Measurements from ENCODE around the gene RBSN.

RBSN gene

GRCh38 chr3:15097891-15098290 is 1.1 kb downstream of the RBSN start:
- no peak for DNase-seq

- no peak for DNase-seq
Measured at GRCh38 chr3:15096046-15096445, 2.9 kb downstream of the RBSN start.

- no peak for DNase-seq
Measured at GRCh38 chr3:15094187-15094875, 4.6 kb downstream of the RBSN start.

- no peak for DNase-seq
Measured at GRCh38 chr3:15092686-15093085, 6.3 kb downstream of the RBSN start.

GRCh38 chr3:15091575-15091974 is 7.4 kb downstream of the RBSN start:
- no peak for DNase-seq

GRCh38 chr3:15089201-15089600 is 9.7 kb downstream of the RBSN start:
- no peak for DNase-seq

GRCh38 chr3:15086699-15087098 is 12.2 kb downstream of the RBSN start:
- no peak for DNase-seq

- DNase-seq: no peak
Measured at GRCh38 chr3:15086263-15086662, 12.7 kb downstream of the RBSN start.

- no peak for DNase-seq
Measured at GRCh38 chr3:15083252-15083651, 15.7 kb downstream of the RBSN start.

- DNase-seq: no peak
Measured at GRCh38 chr3:15081960-15082664, 16.8 kb downstream of the RBSN start.

GRCh38 chr3:15079091-15079490 is 19.9 kb downstream of the RBSN start:
- no peak for DNase-seq

- DNase-seq: no peak
Measured at GRCh38 chr3:15074500-15074899, 24.4 kb downstream of the RBSN start.

GRCh38 chr3:15071699-15072098 is 27.2 kb downstream of the RBSN start:
- DNase-seq: no peak

GRCh38 chr3:15069441-15069840 is 29.5 kb downstream of the RBSN start:
- no peak for DNase-seq

GRCh38 chr3:15066467-15066866 is 32.5 kb downstream of the RBSN start:
- DNase-seq: no peak

- DNase-seq: no peak
Measured at GRCh38 chr3:15065550-15066007, 33.4 kb downstream of the RBSN start.

GRCh38 chr3:15064835-15065549 is 34.0 kb downstream of the RBSN start, which contains the start of gene MRPS25:
Gene MRPS25, minus strand, starts transcription at chr3:15065315. Its CDS starts 121 bp downstream, at chr3:15065194.
- DNase-seq: peak; percentile 42

- DNase-seq: no peak
Measured at GRCh38 chr3:15064299-15064834, 34.6 kb downstream of the RBSN start.

GRCh38 chr3:15063656-15064286 is 35.2 kb downstream of the RBSN start:
- DNase-seq: no peak

- no peak for DNase-seq
Measured at GRCh38 chr3:15063238-15063637, 35.7 kb downstream of the RBSN start.

GRCh38 chr3:15060029-15060428 is 38.9 kb downstream of the RBSN start:
- no peak for DNase-seq

- no peak for DNase-seq
Measured at GRCh38 chr3:15056676-15057404, 42.1 kb downstream of the RBSN start.
